ENCODE results near the gene REXO5. TPM values are rescaled to one million over a fixed set of nuclear protein-coding genes. Genes with fewer than 3 reads are reported as not detected.

REXO5 gene
- total RNA-seq, 1 experiment from 2014 or later = 4.0 TPM

- BruUV-seq (replicated peaks) = no TSS peak
- Histone ChIP-seq H3K9me2 (replicated peaks; ENCODE audit: low read length) (no peaks in the 10 kb centered on the region), H3K9ac (ENCODE audit: low read length) (no peak overlapping the region), H3K79me2 (ENCODE audit: low read length) (no peaks in the 10 kb centered on the region), H3K4me3 (ENCODE audit: low read length) (no peak overlapping the region), H3K4me2 (ENCODE audit: low read length) (no peak overlapping the region), H3K27me3 (ENCODE audit: low read length) (no peaks in the 10 kb centered on the region), H4K20me1 (ENCODE audit: low read length) (no peaks in the 10 kb centered on the region), H2AFZ (ENCODE audit: low read length) (no peak overlapping the region), H3K4me1 (ENCODE audit: insufficient read depth, low read length) (peaks cover 12% of the 10 kb centered on the region), H3K9me3 (ENCODE audit: low read length) (no peaks in the 10 kb centered on the region), H3F3A (ENCODE audit: low read length, unreplicated experiment) (no peaks in the 10 kb centered on the region), H3K27ac (ENCODE audit: low read length) (no peak overlapping the region), H3K36me3 (ENCODE audit: low read depth, low read length) (no peaks in the 10 kb centered on the region)
- intact Hi-C loops (cut with micrococcal nuclease) = no loop called here
- no peak for ATAC-seq
- no peak for TF ChIP-seq CTCF (conservative IDR thresholded peaks at IDR 0.05; ENCODE audit: low read depth, low read length)
- TF ChIP-seq EZH2 (IDR thresholded peaks at IDR 0.05; ENCODE audit: low read length, unreplicated experiment) = no peak
- no peak for TF ChIP-seq EZH2phosphoT487 (IDR thresholded peaks at IDR 0.05; ENCODE audit: borderline replicate concordance, low read length)
- ChIA-PET CTCF (no interaction called here), POLR2A (ENCODE audit: unreplicated experiment) (no interaction called here)
- no peak for DNase-seq
These were observed 38.8 kb upstream of the REXO5 start for GRCh38 chr16:20767577-20767976.

- CTCF ChIA-PET = no interaction called here
- Histone ChIP-seq H4K20me1 (ENCODE audit: low read length) (no peaks in the 10 kb centered on the region), H3K27me3 (ENCODE audit: low read length) (no peaks in the 10 kb centered on the region), H3K9me3 (ENCODE audit: low read length) (no peaks in the 10 kb centered on the region), H3K4me1 (ENCODE audit: insufficient read depth, low read length) (peaks cover 10% of the 10 kb centered on the region), H2AFZ (ENCODE audit: low read length) (no peak overlapping the region), H3K79me2 (ENCODE audit: low read length) (no peaks in the 10 kb centered on the region), H3K4me3 (ENCODE audit: low read length) (no peak overlapping the region), H3F3A (ENCODE audit: low read length, unreplicated experiment) (no peaks in the 10 kb centered on the region), H3K9me2 (replicated peaks; ENCODE audit: low read length) (no peaks in the 10 kb centered on the region), H3K27ac (ENCODE audit: low read length) (no peak overlapping the region), H3K36me3 (ENCODE audit: low read depth, low read length) (no peaks in the 10 kb centered on the region), H3K4me2 (ENCODE audit: low read length) (no peak overlapping the region), H3K9ac (ENCODE audit: low read length) (no peak overlapping the region)
- POLR2A ChIA-PET (ENCODE audit: unreplicated experiment) = no interaction called here
- intact Hi-C loops (cut with micrococcal nuclease) = no loop called here
- no peak for ATAC-seq
- TF ChIP-seq EZH2 (IDR thresholded peaks at IDR 0.05; ENCODE audit: low read length, unreplicated experiment) = no peak
- no peak for TF ChIP-seq CTCF (conservative IDR thresholded peaks at IDR 0.05; ENCODE audit: low read depth, low read length)
- TF ChIP-seq EZH2phosphoT487 (IDR thresholded peaks at IDR 0.05; ENCODE audit: borderline replicate concordance, low read length) = no peak
- no TSS peak for BruUV-seq (replicated peaks)
- no peak for DNase-seq
These were observed 38.2 kb upstream of the REXO5 start for GRCh38 chr16:20768121-20768520.

GRCh38 chr16:20768818-20769217 is 37.5 kb upstream of the REXO5 start:
- no peak overlapping the region for H2AFZ ChIP-seq (ENCODE audit: low read length)
- CTCF ChIA-PET = no interaction called here
- no peak for ATAC-seq
- DNase-seq = no peak
- no peaks in the 10 kb centered on the region for H4K20me1 ChIP-seq (ENCODE audit: low read length)
- no peaks in the 10 kb centered on the region for H3K27me3 ChIP-seq (ENCODE audit: low read length)
- H3K79me2 ChIP-seq (ENCODE audit: low read length) = no peaks in the 10 kb centered on the region
- H3K27ac ChIP-seq (ENCODE audit: low read length) = no peak overlapping the region
- H3K4me3 ChIP-seq (ENCODE audit: low read length) = no peak overlapping the region
- POLR2A ChIA-PET (ENCODE audit: unreplicated experiment) = no interaction called here
- no TSS peak for BruUV-seq (replicated peaks)
- no peaks in the 10 kb centered on the region for H3F3A ChIP-seq (ENCODE audit: low read length, unreplicated experiment)
- intact Hi-C loops (cut with micrococcal nuclease) = no loop called here
- no peak for TF ChIP-seq EZH2 (IDR thresholded peaks at IDR 0.05; ENCODE audit: low read length, unreplicated experiment)
- TF ChIP-seq EZH2phosphoT487 (IDR thresholded peaks at IDR 0.05; ENCODE audit: borderline replicate concordance, low read length) = no peak
- TF ChIP-seq CTCF (conservative IDR thresholded peaks at IDR 0.05; ENCODE audit: low read depth, low read length) = no peak
- H3K9me3 ChIP-seq (ENCODE audit: low read length) = no peaks in the 10 kb centered on the region
- H3K36me3 ChIP-seq (ENCODE audit: low read depth, low read length) = no peaks in the 10 kb centered on the region
- peaks cover 6% of the 10 kb centered on the region for H3K4me1 ChIP-seq (ENCODE audit: insufficient read depth, low read length)
- no peak overlapping the region for H3K4me2 ChIP-seq (ENCODE audit: low read length)
- H3K9ac ChIP-seq (ENCODE audit: low read length) = no peak overlapping the region
- no peaks in the 10 kb centered on the region for H3K9me2 ChIP-seq (replicated peaks; ENCODE audit: low read length)
